ENCODE data around the gene NCAM1.

The NCAM1 gene

GRCh38 chr11:112949781-112950575 is 11.2 kb upstream of the NCAM1 start:
- Histone ChIP-seq H3K4me3 (ENCODE audit: low read length) (no peak overlapping the region), H3K4me1 (ENCODE audit: control insufficient read depth, insufficient read depth, low read length) (peaks cover 6% of the 10 kb centered on the region), H3K36me3 (ENCODE audit: control insufficient read depth, insufficient read depth, low read length) (no peaks in the 10 kb centered on the region), H3K27ac (ENCODE audit: low read depth, low read length) (peak overlapping the region; percentile 34), H3K9ac (ENCODE audit: low read length) (no peak overlapping the region), H3K27me3 (ENCODE audit: control insufficient read depth, insufficient read depth, low read length) (no peaks in the 10 kb centered on the region)

GRCh38 chr11:112958670-112959069 is 2.5 kb upstream of the NCAM1 start:
- no peak overlapping the region for H3K9ac ChIP-seq (ENCODE audit: low read length)
- no peaks in the 10 kb centered on the region for H3K36me3 ChIP-seq (ENCODE audit: control insufficient read depth, insufficient read depth, low read length)
- no peak overlapping the region for H3K4me3 ChIP-seq (ENCODE audit: low read length)
- peaks cover 4% of the 10 kb centered on the region for H3K27me3 ChIP-seq (ENCODE audit: control insufficient read depth, insufficient read depth, low read length)
- H3K4me1 ChIP-seq (ENCODE audit: control insufficient read depth, insufficient read depth, low read length): no peaks in the 10 kb centered on the region
- H3K27ac ChIP-seq (ENCODE audit: low read depth, low read length): no peak overlapping the region

DNA sequence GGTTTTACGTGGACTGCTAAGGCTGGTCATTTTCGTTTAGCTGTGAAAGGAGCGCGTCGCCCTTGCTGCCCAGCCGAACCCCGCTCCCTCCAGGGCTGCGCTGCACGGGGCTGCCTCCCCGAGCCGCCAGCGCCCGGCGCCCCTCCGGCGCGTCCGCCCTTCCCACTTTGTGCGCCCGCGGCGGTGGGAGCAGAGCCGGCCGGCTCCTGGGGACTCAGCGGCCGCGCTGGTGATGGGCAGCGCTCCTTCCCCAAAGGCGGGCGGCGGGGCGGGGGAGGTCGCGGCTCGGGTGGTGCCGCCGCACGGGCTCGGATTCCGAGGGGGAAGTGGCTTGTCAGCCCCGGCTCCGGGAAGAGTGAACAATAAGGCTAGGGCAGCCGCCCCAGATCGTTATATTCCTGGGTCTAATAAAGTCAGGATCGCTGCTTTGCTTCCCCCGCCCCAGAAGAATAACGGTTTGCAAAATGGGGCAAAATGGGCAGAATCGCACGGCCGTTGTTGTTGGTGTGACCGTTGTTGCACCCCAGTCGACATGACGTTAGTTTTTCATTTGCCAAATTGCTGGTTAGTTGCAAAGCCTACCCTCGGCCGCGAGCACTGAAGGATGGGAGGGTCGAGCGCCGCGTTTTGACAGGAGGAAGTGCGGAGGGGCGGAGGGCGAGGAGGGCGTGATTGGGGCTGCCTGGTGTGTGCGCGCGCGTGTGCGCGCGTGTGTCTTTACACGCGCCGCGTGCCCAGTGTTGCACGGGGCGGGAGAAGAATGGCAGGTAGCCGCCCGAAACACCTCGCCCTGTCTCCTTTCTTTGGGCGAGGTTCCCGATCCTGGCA is 745 bp downstream of the NCAM1 start:
- Histone ChIP-seq H3K36me3 (ENCODE audit: control insufficient read depth, insufficient read depth, low read length) (no peaks in the 10 kb centered on the region), H3K27me3 (ENCODE audit: control insufficient read depth, insufficient read depth, low read length) (peaks cover 4% of the 10 kb centered on the region), H3K27ac (ENCODE audit: low read depth, low read length) (peak overlapping the region; percentile 43), H3K4me3 (ENCODE audit: low read length) (peak overlapping the region; percentile 83), H3K4me1 (ENCODE audit: control insufficient read depth, insufficient read depth, low read length) (no peaks in the 10 kb centered on the region), H3K9ac (ENCODE audit: low read length) (no peak overlapping the region)

DNA sequence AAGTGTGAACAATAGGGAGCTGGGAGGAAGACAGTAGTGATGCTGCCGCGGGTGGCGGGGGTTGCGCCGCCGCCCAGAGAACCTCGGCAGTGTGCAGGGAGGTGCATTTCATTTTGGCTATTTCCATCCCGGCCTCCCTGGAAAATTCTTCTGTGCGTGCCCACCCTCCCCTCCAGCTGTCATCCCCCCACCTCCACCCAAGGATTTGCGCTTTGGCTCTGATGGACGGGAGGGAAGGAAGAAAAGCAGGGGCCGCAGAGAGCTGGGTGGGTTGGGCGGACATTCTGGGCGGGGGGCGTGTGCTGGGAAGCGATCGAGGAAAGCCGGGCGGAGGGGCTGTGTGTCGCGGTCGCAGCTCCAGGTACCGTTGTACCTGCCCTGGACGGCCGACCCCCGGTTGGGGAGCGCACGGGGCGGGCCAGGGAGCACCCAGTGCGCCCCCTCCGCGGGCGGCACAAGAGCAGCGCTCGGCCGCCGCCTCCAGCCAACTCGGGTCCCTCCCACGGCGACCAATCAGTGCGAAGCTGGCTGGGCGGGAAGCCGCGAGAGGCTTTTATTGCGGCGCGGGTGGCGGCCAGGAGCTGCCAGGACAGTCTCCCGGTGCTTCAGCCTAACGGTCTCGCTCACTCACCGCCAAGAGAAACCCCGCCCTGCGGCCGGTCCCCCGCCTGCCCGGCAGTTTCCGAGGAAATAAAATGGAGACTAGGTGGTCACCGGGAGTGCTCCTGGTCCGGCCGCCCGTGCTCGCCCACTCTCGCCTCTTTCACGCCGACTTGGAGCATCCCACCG is 1.6 kb downstream of the NCAM1 start:
- H3K9ac ChIP-seq (ENCODE audit: low read length): no peak overlapping the region
- peak overlapping the region; percentile 83 for H3K4me3 ChIP-seq (ENCODE audit: low read length)
- no peaks in the 10 kb centered on the region for H3K36me3 ChIP-seq (ENCODE audit: control insufficient read depth, insufficient read depth, low read length)
- H3K4me1 ChIP-seq (ENCODE audit: control insufficient read depth, insufficient read depth, low read length): no peaks in the 10 kb centered on the region
- H3K27me3 ChIP-seq (ENCODE audit: control insufficient read depth, insufficient read depth, low read length): peaks cover 4% of the 10 kb centered on the region
- H3K27ac ChIP-seq (ENCODE audit: low read depth, low read length): no peak overlapping the region

DNA sequence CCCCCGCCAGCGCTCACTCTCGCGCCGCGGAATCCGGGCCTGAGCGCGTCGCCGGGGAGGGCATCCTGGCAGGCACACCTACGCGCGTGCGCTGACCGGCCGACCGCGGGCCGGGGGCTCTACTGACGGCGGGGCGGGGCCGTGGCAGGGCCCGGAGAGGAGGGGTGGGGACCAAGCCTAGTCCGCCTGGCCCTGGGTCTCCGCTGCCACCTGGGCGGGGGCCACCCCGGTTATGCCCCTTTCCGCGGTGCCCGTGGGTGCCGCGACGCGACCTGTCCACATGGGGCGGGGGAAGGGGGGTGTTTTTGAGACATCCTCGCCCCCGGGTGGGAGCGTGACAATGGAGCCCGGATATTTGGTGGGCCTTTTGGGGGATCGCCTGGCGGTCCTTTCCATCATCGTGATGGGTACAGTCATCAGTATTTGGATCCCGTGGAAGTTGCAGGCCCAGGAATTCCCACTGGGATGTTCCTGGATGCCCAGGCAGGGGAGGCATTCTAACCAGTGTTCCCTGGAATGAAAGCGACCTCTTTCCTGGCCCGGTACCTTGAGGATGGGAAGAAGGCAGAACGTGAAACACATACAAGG is 2.2 kb downstream of the NCAM1 start:
- Histone ChIP-seq H3K27ac (ENCODE audit: low read depth, low read length) (no peak overlapping the region), H3K27me3 (ENCODE audit: control insufficient read depth, insufficient read depth, low read length) (peaks cover 4% of the 10 kb centered on the region), H3K4me3 (ENCODE audit: low read length) (peak overlapping the region; percentile 83), H3K36me3 (ENCODE audit: control insufficient read depth, insufficient read depth, low read length) (no peaks in the 10 kb centered on the region), H3K4me1 (ENCODE audit: control insufficient read depth, insufficient read depth, low read length) (no peaks in the 10 kb centered on the region), H3K9ac (ENCODE audit: low read length) (no peak overlapping the region)

DNA sequence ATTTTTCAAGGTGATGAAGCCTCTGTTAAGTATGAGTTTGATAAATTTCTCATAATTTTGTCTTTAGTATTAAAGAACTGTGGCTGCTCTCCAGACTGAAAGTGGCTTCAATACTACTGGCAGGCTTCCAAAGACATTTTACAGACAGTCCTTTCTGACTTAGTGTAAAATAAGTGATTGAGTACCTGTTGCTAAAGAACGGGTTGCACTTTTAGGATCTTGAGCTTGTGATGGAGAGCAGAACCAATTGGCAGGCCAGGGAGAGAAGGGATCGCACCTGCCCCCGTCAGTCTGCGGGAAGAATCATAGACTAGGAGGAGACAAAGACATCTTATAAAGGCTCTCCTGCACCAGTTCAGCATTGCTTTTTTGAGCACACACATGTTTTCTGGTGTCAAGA is 4.4 kb downstream of the NCAM1 start:
- Histone ChIP-seq H3K4me1 (ENCODE audit: control insufficient read depth, insufficient read depth, low read length) (no peaks in the 10 kb centered on the region), H3K36me3 (ENCODE audit: control insufficient read depth, insufficient read depth, low read length) (no peaks in the 10 kb centered on the region), H3K9ac (ENCODE audit: low read length) (no peak overlapping the region), H3K27ac (ENCODE audit: low read depth, low read length) (no peak overlapping the region), H3K4me3 (ENCODE audit: low read length) (no peak overlapping the region), H3K27me3 (ENCODE audit: control insufficient read depth, insufficient read depth, low read length) (peaks cover 4% of the 10 kb centered on the region)

DNA sequence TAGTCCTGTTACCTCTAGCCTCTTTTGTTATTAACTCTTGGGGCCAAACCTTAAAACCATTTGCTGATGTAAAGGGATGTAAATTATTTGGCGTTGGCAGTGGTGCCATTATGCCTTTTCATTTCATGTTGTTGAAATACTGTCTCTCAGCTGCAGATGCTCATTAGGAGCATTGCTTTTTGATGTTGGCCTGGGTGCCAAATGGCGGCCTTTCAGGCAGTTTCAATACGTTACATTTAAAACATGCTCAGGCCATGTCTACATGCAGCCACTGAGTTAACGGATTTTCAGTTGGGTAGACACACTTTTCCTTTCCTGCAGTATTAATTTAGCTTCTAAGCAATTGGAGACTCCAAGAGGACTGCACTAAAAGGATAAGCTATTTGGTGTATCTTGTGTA is 5.3 kb downstream of the NCAM1 start:
- H3K27me3 ChIP-seq (ENCODE audit: control insufficient read depth, insufficient read depth, low read length): peaks cover 4% of the 10 kb centered on the region
- H3K4me1 ChIP-seq (ENCODE audit: control insufficient read depth, insufficient read depth, low read length): no peaks in the 10 kb centered on the region
- H3K4me3 ChIP-seq (ENCODE audit: low read length): no peak overlapping the region
- H3K36me3 ChIP-seq (ENCODE audit: control insufficient read depth, insufficient read depth, low read length): no peaks in the 10 kb centered on the region
- no peak overlapping the region for H3K27ac ChIP-seq (ENCODE audit: low read depth, low read length)
- H3K9ac ChIP-seq (ENCODE audit: low read length): no peak overlapping the region

GRCh38 chr11:112967082-112967481 is 5.9 kb downstream of the NCAM1 start:
- no peaks in the 10 kb centered on the region for H3K36me3 ChIP-seq (ENCODE audit: control insufficient read depth, insufficient read depth, low read length)
- H3K9ac ChIP-seq (ENCODE audit: low read length): no peak overlapping the region
- peaks cover 3% of the 10 kb centered on the region for H3K27me3 ChIP-seq (ENCODE audit: control insufficient read depth, insufficient read depth, low read length)
- H3K4me3 ChIP-seq (ENCODE audit: low read length): no peak overlapping the region
- H3K4me1 ChIP-seq (ENCODE audit: control insufficient read depth, insufficient read depth, low read length): no peaks in the 10 kb centered on the region
- H3K27ac ChIP-seq (ENCODE audit: low read depth, low read length): no peak overlapping the region

GRCh38 chr11:112968941-112969713 is 7.9 kb downstream of the NCAM1 start:
- no peaks in the 10 kb centered on the region for H3K27me3 ChIP-seq (ENCODE audit: control insufficient read depth, insufficient read depth, low read length)
- H3K27ac ChIP-seq (ENCODE audit: low read depth, low read length): no peak overlapping the region
- H3K9ac ChIP-seq (ENCODE audit: low read length): no peak overlapping the region
- H3K4me1 ChIP-seq (ENCODE audit: control insufficient read depth, insufficient read depth, low read length): no peaks in the 10 kb centered on the region
- no peaks in the 10 kb centered on the region for H3K36me3 ChIP-seq (ENCODE audit: control insufficient read depth, insufficient read depth, low read length)
- no peak overlapping the region for H3K4me3 ChIP-seq (ENCODE audit: low read length)

DNA sequence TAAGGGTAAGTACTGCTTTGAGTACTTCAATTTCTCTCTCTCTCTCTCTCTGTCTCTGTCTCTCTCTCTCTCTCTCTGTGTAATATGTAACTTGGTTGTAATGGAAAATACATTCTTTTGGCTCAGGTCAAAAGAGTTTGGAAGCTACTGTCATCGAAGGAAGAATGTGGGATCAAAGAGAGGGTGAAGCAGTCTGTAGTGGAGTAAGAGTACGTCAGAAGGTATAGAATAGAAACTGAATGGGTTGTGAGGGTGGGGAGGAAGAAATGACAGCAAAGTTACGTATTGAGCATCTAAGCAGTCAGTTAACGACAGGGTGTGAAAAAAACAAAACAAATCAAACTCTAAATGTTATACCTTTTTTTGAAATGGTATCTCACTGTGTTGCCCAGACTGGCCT is 10.0 kb downstream of the NCAM1 start:
- no peaks in the 10 kb centered on the region for H3K27me3 ChIP-seq (ENCODE audit: control insufficient read depth, insufficient read depth, low read length)

GRCh38 chr11:112971827-112972226 is 10.6 kb downstream of the NCAM1 start:
- Histone ChIP-seq H3K27ac (ENCODE audit: low read depth, low read length) (no peak overlapping the region), H3K9ac (ENCODE audit: low read length) (no peak overlapping the region), H3K4me3 (ENCODE audit: low read length) (no peak overlapping the region)

More for the DNA sequence above, 10.0 kb downstream of the NCAM1 start:
- H3K36me3 ChIP-seq (ENCODE audit: control insufficient read depth, insufficient read depth, low read length): no peaks in the 10 kb centered on the region
- H3K4me1 ChIP-seq (ENCODE audit: control insufficient read depth, insufficient read depth, low read length): no peaks in the 10 kb centered on the region
- H3K4me3 ChIP-seq (ENCODE audit: low read length): no peak overlapping the region
- H3K27ac ChIP-seq (ENCODE audit: low read depth, low read length): no peak overlapping the region
- H3K9ac ChIP-seq (ENCODE audit: low read length): no peak overlapping the region

More at GRCh38 chr11:112971827-112972226, 10.6 kb downstream of the NCAM1 start:
- Histone ChIP-seq H3K27me3 (ENCODE audit: control insufficient read depth, insufficient read depth, low read length) (no peaks in the 10 kb centered on the region), H3K36me3 (ENCODE audit: control insufficient read depth, insufficient read depth, low read length) (no peaks in the 10 kb centered on the region), H3K4me1 (ENCODE audit: control insufficient read depth, insufficient read depth, low read length) (no peaks in the 10 kb centered on the region)
